Naive thymus-derived CD4-positive, alpha-beta T cell (primary cell): ENCODE measurements around the gene ANAPC2. TPM values are rescaled to one million over a fixed set of nuclear protein-coding genes. Genes with fewer than 3 reads are reported as not detected.

Experiments used
- ATAC-seq: fragments of 150-1000 bp; cut with Tn5 transposase; 2 replicates; pipeline ENCODE4 v1.10.0; 2021; ENCODE audit warnings: mild to moderate bottlenecking, moderate library complexity
- CTCF ChIA-PET: fragments of 350-600 bp; sonication (Branson Sonifier 250); formaldehyde crosslinking; loops from one replicate; lab custom pipeline; 2021; ENCODE audit warnings: antibody characterized with exemption; lab: Charles Lee
- POLR2A ChIA-PET: fragments of 350-600 bp; sonication (Branson Sonifier 250); formaldehyde crosslinking; loops from one replicate; lab custom pipeline; 2021; ENCODE audit warnings: antibody characterized with exemption, inconsistent platforms; lab: Charles Lee
- DNase-seq, 9 donors: peaks; one replicate each; pipeline versions ENCODE4 v3.0.0 to v3.0.0-alpha.2; 2020 to 2022; ENCODE audit warnings: mixed read lengths in 1 of 9
- H3K27ac ChIP-seq: one replicate; pipeline ENCODE4 v1.7.0; 2013; ENCODE audit warnings: mild to moderate bottlenecking, low read depth, low read length, moderate library complexity
- H3K27me3 ChIP-seq, 2 donors: one replicate each; pipeline ENCODE4 v1.7.0; 2013; ENCODE audit warnings: low read length in 2 of 2, mild to moderate bottlenecking in 2 of 2, moderate library complexity in 2 of 2; ENCODE audit not compliant: control insufficient read depth in 2 of 2, insufficient read depth in 2 of 2
- H3K36me3 ChIP-seq, 3 experiments: 1 replicate in 2 of 3; 2 replicates in 1 of 3; pipeline ENCODE4 v1.7.0; 2013; ENCODE audit warnings: low read length in 3 of 3, mild to moderate bottlenecking in 3 of 3, moderate library complexity in 1 of 3; ENCODE audit not compliant: insufficient read depth in 3 of 3, control insufficient read depth in 2 of 3
- H3K4me1 ChIP-seq, 2 donors: one replicate each; pipeline ENCODE4 v1.7.0; 2013; ENCODE audit warnings: low read length in 2 of 2, mild to moderate bottlenecking in 2 of 2, moderate library complexity in 1 of 2; ENCODE audit not compliant: control insufficient read depth in 2 of 2, insufficient read depth in 2 of 2
- H3K4me3 ChIP-seq: 2 replicates; pipeline ENCODE4 v1.7.0; 2013; ENCODE audit warnings: mild to moderate bottlenecking, low read length
- H3K9me3 ChIP-seq, 3 experiments: 1 replicate in 2 of 3; 2 replicates in 1 of 3; pipeline ENCODE4 v1.7.0; 2013; ENCODE audit warnings: low read length in 3 of 3; ENCODE audit not compliant: control insufficient read depth in 2 of 3
- H3K27ac Mint-ChIP-seq, 9 donors: one replicate each; pipeline ENCODE4 v1.8.0; 2020 to 2022; ENCODE audit warnings: mixed read lengths in 9 of 9, mild to moderate bottlenecking in 8 of 9, moderate library complexity in 5 of 9, inconsistent platforms in 2 of 9
- H3K27me3 Mint-ChIP-seq, 5 donors: one replicate each; pipeline ENCODE4 v1.8.0; 2021 to 2022; ENCODE audit warnings: mixed read lengths in 5 of 5, mild to moderate bottlenecking in 1 of 5
- H3K36me3 Mint-ChIP-seq, 5 donors: one replicate each; pipeline ENCODE4 v1.8.0; 2020 to 2022; ENCODE audit warnings: mixed read lengths in 5 of 5, mild to moderate bottlenecking in 3 of 5, inconsistent platforms in 1 of 5
- H3K4me1 Mint-ChIP-seq, 7 donors: one replicate each; pipeline ENCODE4 v1.8.0; 2020 to 2022; ENCODE audit warnings: mixed read lengths in 7 of 7, mild to moderate bottlenecking in 3 of 7, inconsistent platforms in 1 of 7
- H3K4me3 Mint-ChIP-seq, 10 donors: one replicate each; pipeline ENCODE4 v1.8.0; 2020 to 2022; ENCODE audit warnings: mild to moderate bottlenecking in 10 of 10, mixed read lengths in 10 of 10, moderate library complexity in 6 of 10, inconsistent platforms in 2 of 10
- H3K9me3 Mint-ChIP-seq, 11 donors: one replicate each; pipeline ENCODE4 v1.8.0; 2020 to 2022; ENCODE audit warnings: mixed read lengths in 11 of 11, mild to moderate bottlenecking in 4 of 11, inconsistent platforms in 1 of 11, moderate library complexity in 1 of 11
- intact Hi-C, 2 donors: fragments of 100-400 bp; cut with micrococcal nuclease; formaldehyde crosslinking; loops; one replicate each; pipeline ENCODE4 v1.15.1; 2023
- polyA plus RNA-seq, 2 donors: library from polyadenylated mRNA; unstranded; fragments of 300-500 nt; fragmentation: Illumina TruSeq; gene quantifications; one replicate each; pipeline ENCODE4 v1.2.3, GENCODE V29; 2021
- total RNA-seq, 6 experiments: library from RNA in 5 of 6; stranded (reverse) in 5 of 6; gene quantifications; 1 replicate in 5 of 6; 2 replicates in 1 of 6; pipeline ENCODE4 v1.2.3 and lab custom pipeline; 2021 to 2026

ANAPC2 gene
- total and polyA plus RNA-seq, 7 experiments from 2014 or later, result 7.4 to 147 (median 131) TPM

GRCh38 chr9:137220317-137221094 lies 32.1 kb upstream of the ANAPC2 start:
- Mint-ChIP-seq H3K9me3 (no peaks in the 10 kb centered on the region), H3K4me1 (peaks cover 0 to 11% (median 2%) of the 10 kb centered on the region in 7 donors), H3K27ac (peak overlapping the region in 1 of 9 donors; percentile 62), H3K27me3 (no peaks in the 10 kb centered on the region), H3K4me3 (peak overlapping the region in 5 of 10 donors; percentile 20 to 66 (median 41)), H3K36me3 (no peaks in the 10 kb centered on the region)
- Histone ChIP-seq H3K27ac (no peak overlapping the region), H3K36me3 (peaks cover 0 to 12% (median 0%) of the 10 kb centered on the region in 3 experiments), H3K4me1 (peaks cover 5% of the 10 kb centered on the region in 2 donors), H3K9me3 (no peaks in the 10 kb centered on the region), H3K27me3 (no peaks in the 10 kb centered on the region), H3K4me3 (no peak overlapping the region)
- no peak for ATAC-seq
- intact Hi-C loops, result loop anchor here in 1 of 2 donors (5.0 to 10.0 kb wide), 2 partner anchors 276 to 673 kb away; partner anchors contain the start of genes C8G, FBXW5 and NOTCH1
- no peak for DNase-seq
- ChIA-PET CTCF (interaction anchor here (0.6 kb wide), 1 partner anchor 196 kb away, joined by 3 read pairs; no protein-coding TSS in a partner anchor), POLR2A (interaction anchor here (1.2 to 4.9 kb wide), 3 partner anchors 15 to 32 kb away, joined by 3 to 42 read pairs (median 6); partner anchors contain the start of genes NDOR1 and TMEM203)

GRCh38 chr9:137219757-137220316 lies 31.5 kb upstream of the ANAPC2 start:
- no peaks in the 10 kb centered on the region for H3K27me3 ChIP-seq
- H3K36me3 ChIP-seq, result peaks cover 0 to 18% (median 0%) of the 10 kb centered on the region in 3 experiments
- intact Hi-C loops, result loop anchor here in 1 of 2 donors (5.0 to 10.0 kb wide), 2 partner anchors 275 to 673 kb away; partner anchors contain the start of genes C8G, FBXW5 and NOTCH1
- ATAC-seq (no peak), DNase-seq (no peak)
- Mint-ChIP-seq H3K36me3 (no peaks in the 10 kb centered on the region), H3K27ac (peak overlapping the region in 1 of 9 donors; percentile 62), H3K27me3 (no peaks in the 10 kb centered on the region), H3K4me3 (peak overlapping the region in 4 of 10 donors; percentile 18 to 25 (median 20)), H3K9me3 (no peaks in the 10 kb centered on the region), H3K4me1 (peaks cover 0 to 8% (median 2%) of the 10 kb centered on the region in 7 donors)
- peaks cover 5% of the 10 kb centered on the region in 2 donors for H3K4me1 ChIP-seq
- H3K9me3 ChIP-seq, result no peaks in the 10 kb centered on the region
- POLR2A ChIA-PET, result interaction anchor here (1.2 to 1.3 kb wide), 2 partner anchors 15 to 31 kb away, joined by 3 to 6 read pairs; partner anchors contain the start of genes NDOR1 and TMEM203
- CTCF ChIA-PET, result no interaction called here
- H3K27ac ChIP-seq, result no peak overlapping the region
- H3K4me3 ChIP-seq, result no peak overlapping the region

- Mint-ChIP-seq H3K4me3 (no peak overlapping the region), H3K27me3 (no peaks in the 10 kb centered on the region), H3K36me3 (no peaks in the 10 kb centered on the region), H3K4me1 (peaks cover 0 to 5% (median 0%) of the 10 kb centered on the region in 7 donors), H3K9me3 (no peaks in the 10 kb centered on the region), H3K27ac (no peak overlapping the region)
- Histone ChIP-seq H3K9me3 (no peaks in the 10 kb centered on the region), H3K4me3 (no peak overlapping the region), H3K36me3 (peaks cover 0 to 28% (median 0%) of the 10 kb centered on the region in 3 experiments), H3K4me1 (peaks cover 1 to 5% of the 10 kb centered on the region in 2 donors), H3K27me3 (no peaks in the 10 kb centered on the region), H3K27ac (no peak overlapping the region)
- ChIA-PET POLR2A (interaction anchor here (1.3 kb wide), 1 partner anchor 24 kb away, joined by 3 read pairs; no protein-coding TSS in a partner anchor), CTCF (interaction anchor here (0.9 kb wide), 1 partner anchor 18 kb away, joined by 6 read pairs; no protein-coding TSS in a partner anchor)
- intact Hi-C loops, result no loop called here
- ATAC-seq (no peak), DNase-seq (no peak)
These were observed 30.5 kb upstream of the ANAPC2 start for GRCh38 chr9:137218754-137219271.

- Mint-ChIP-seq H3K4me3 (no peak overlapping the region), H3K4me1 (peaks cover 0 to 5% (median 0%) of the 10 kb centered on the region in 7 donors), H3K9me3 (no peaks in the 10 kb centered on the region), H3K36me3 (no peaks in the 10 kb centered on the region), H3K27me3 (no peaks in the 10 kb centered on the region), H3K27ac (no peak overlapping the region)
- POLR2A ChIA-PET, result interaction anchor here (1.3 kb wide), 1 partner anchor 24 kb away, joined by 3 read pairs; no protein-coding TSS in a partner anchor
- no peak overlapping the region for H3K27ac ChIP-seq
- DNase-seq (no peak), ATAC-seq (no peak)
- CTCF ChIA-PET, result no interaction called here
- no peaks in the 10 kb centered on the region for H3K27me3 ChIP-seq
- H3K4me3 ChIP-seq, result no peak overlapping the region
- intact Hi-C loops, result no loop called here
- H3K36me3 ChIP-seq, result peaks cover 0 to 28% (median 0%) of the 10 kb centered on the region in 3 experiments
- H3K4me1 ChIP-seq, result peaks cover 0 to 5% of the 10 kb centered on the region in 2 donors
- no peaks in the 10 kb centered on the region for H3K9me3 ChIP-seq
These were observed 29.9 kb upstream of the ANAPC2 start for GRCh38 chr9:137218212-137218753.

- no peak for DNase-seq
- POLR2A ChIA-PET, result interaction anchor here (1.3 kb wide), 1 partner anchor 25 kb away, joined by 3 read pairs; no protein-coding TSS in a partner anchor
- Histone ChIP-seq H3K4me1 (no peaks in the 10 kb centered on the region), H3K36me3 (peaks cover 0 to 28% (median 0%) of the 10 kb centered on the region in 3 experiments), H3K9me3 (no peaks in the 10 kb centered on the region), H3K27me3 (no peaks in the 10 kb centered on the region), H3K4me3 (no peak overlapping the region), H3K27ac (no peak overlapping the region)
- H3K9me3 Mint-ChIP-seq, result no peaks in the 10 kb centered on the region
- peaks cover 0 to 2% (median 0%) of the 10 kb centered on the region in 5 donors for H3K36me3 Mint-ChIP-seq
- no peaks in the 10 kb centered on the region for H3K27me3 Mint-ChIP-seq
- peak; percentile 15 for ATAC-seq
- no peak overlapping the region for H3K27ac Mint-ChIP-seq
- intact Hi-C loops, result no loop called here
- H3K4me3 Mint-ChIP-seq, result peak overlapping the region in 3 of 10 donors; percentile 14 to 40 (median 23)
- peaks cover 0 to 4% (median 0%) of the 10 kb centered on the region in 7 donors for H3K4me1 Mint-ChIP-seq
- CTCF ChIA-PET, result no interaction called here
These were observed 29.2 kb upstream of the ANAPC2 start for GRCh38 chr9:137217276-137218211.
